Measurements from ENCODE around the gene PRKCE. TPM values are rescaled to one million over a fixed set of nuclear protein-coding genes. Genes with fewer than 3 reads are reported as not detected.
"Not testable (repeated sequence)": the region's sequence is repeated elsewhere in the genome, so short reads cannot be mapped to it uniquely, and the experiment has no call there.

Gene PRKCE
- total and polyA plus RNA-seq, 2 donors (not counting 3 experiments of a cell fraction or from before 2014, with no cell fraction given): 27.9 to 33.9 TPM

- POLR2A ChIA-PET: no interaction called here
- H3K27ac ChIP-seq (ENCODE audit: insufficient read depth, low read depth, low read length): no peak overlapping the region
Measured at GRCh38 chr2:46216213-46216612, 564.7 kb downstream of the PRKCE start.

GRCh38 chr2:46223514-46223913, 572.0 kb downstream of the PRKCE start:
- H3K9me3 ChIP-seq (replicated peaks; ENCODE audit: control insufficient read depth, insufficient read depth, low read length); DNase-seq (ENCODE audit: low read depth, low spot score); intact Hi-C loops (cut with micrococcal nuclease); FAIRE-seq; CTCF ChIA-PET; H3K27ac ChIP-seq (ENCODE audit: insufficient read depth, low read depth, low read length); POLR2A ChIA-PET; H3K27me3 ChIP-seq (ENCODE audit: control insufficient read depth in 2 of 2, insufficient read depth in 2 of 2, low read length in 2 of 2); H3K9ac ChIP-seq (replicated peaks; ENCODE audit: extremely low read depth, insufficient read depth, low read length); H3K9me1 ChIP-seq (replicated peaks; ENCODE audit: control insufficient read depth, extremely low read depth, insufficient read depth, low read length); H4K20me1 ChIP-seq (replicated peaks; ENCODE audit: control insufficient read depth, extremely low read depth, insufficient read depth, low read length); H2AFZ ChIP-seq (ENCODE audit: low read depth, low read length); dilution Hi-C loops (cut with MboI; ENCODE audit: extremely low pct_ligation_motif_present, low sequenced_read_pairs); H3K4me2 ChIP-seq (ENCODE audit: insufficient read depth, low read length); H3K4me3 ChIP-seq (replicated peaks in 1 of 3; ENCODE audit: insufficient read depth in 1 of 3, low read depth in 1 of 3, low read length in 3 of 3); H3K36me3 ChIP-seq (ENCODE audit: control insufficient read depth in 2 of 2, extremely low read depth in 1 of 2, insufficient read depth in 2 of 2, low read length in 2 of 2); BruUV-seq (replicated peaks); H3K79me2 ChIP-seq (ENCODE audit: control insufficient read depth, insufficient read depth, low read length): not testable (repeated sequence)
- H3K4me1 ChIP-seq (ENCODE audit: control insufficient read depth, extremely low read depth, insufficient read depth, low read length): peaks cover 22% of the 10 kb centered on the region

More at GRCh38 chr2:46216213-46216612, 564.7 kb downstream of the PRKCE start:
- Histone ChIP-seq H3K9me1 (replicated peaks; ENCODE audit: control insufficient read depth, extremely low read depth, insufficient read depth, low read length) (no peaks in the 10 kb centered on the region), H3K27me3 (ENCODE audit: control insufficient read depth in 2 of 2, insufficient read depth in 2 of 2, low read length in 2 of 2) (no peaks in the 10 kb centered on the region), H3K4me2 (ENCODE audit: insufficient read depth, low read length) (no peak overlapping the region), H3K36me3 (ENCODE audit: control insufficient read depth in 2 of 2, extremely low read depth in 1 of 2, insufficient read depth in 2 of 2, low read length in 2 of 2) (no peaks in the 10 kb centered on the region), H3K4me1 (ENCODE audit: control insufficient read depth, extremely low read depth, insufficient read depth, low read length) (no peaks in the 10 kb centered on the region), H3K9me3 (replicated peaks; ENCODE audit: control insufficient read depth, insufficient read depth, low read length) (no peaks in the 10 kb centered on the region), H3K9ac (replicated peaks; ENCODE audit: extremely low read depth, insufficient read depth, low read length) (no peak overlapping the region), H3K4me3 (replicated peaks in 1 of 3; ENCODE audit: insufficient read depth in 1 of 3, low read depth in 1 of 3, low read length in 3 of 3) (no peak overlapping the region), H3K79me2 (ENCODE audit: control insufficient read depth, insufficient read depth, low read length) (no peaks in the 10 kb centered on the region), H2AFZ (ENCODE audit: low read depth, low read length) (no peak overlapping the region), H4K20me1 (replicated peaks; ENCODE audit: control insufficient read depth, extremely low read depth, insufficient read depth, low read length) (no peaks in the 10 kb centered on the region)
- no peak for FAIRE-seq
- TF ChIP-seq POLR2AphosphoS5 (IDR thresholded peaks at IDR 0.05; ENCODE audit: insufficient read depth, low read depth, low read length) (no peak), GATA2 (IDR thresholded peaks at IDR 0.05; ENCODE audit: insufficient read depth, insufficient read length, low read depth, low read length) (no peak), POLR2A (IDR thresholded peaks at IDR 0.05; ENCODE audit: low read depth, low read length) (no peak), MAX (IDR thresholded peaks at IDR 0.05; ENCODE audit: insufficient read depth, insufficient read length) (no peak), JUN (IDR thresholded peaks at IDR 0.05; ENCODE audit: borderline replicate concordance, insufficient read depth, insufficient read length, low read depth) (no peak), FOS (IDR thresholded peaks at IDR 0.05; ENCODE audit: borderline replicate concordance, insufficient read depth, low read length) (no peak), EZH2 (IDR thresholded peaks at IDR 0.05; ENCODE audit: borderline replicate concordance, low read depth, low read length, severe bottlenecking) (no peak), MYC (IDR thresholded peaks at IDR 0.05; ENCODE audit: low read depth, low read length) (no peak), CTCF (IDR thresholded peaks at IDR 0.05; ENCODE audit: extremely low read depth in 1 of 2, insufficient read depth in 1 of 2, low read depth in 1 of 2, low read length in 2 of 2) (no peak)
- BruUV-seq (replicated peaks): no TSS peak
- intact Hi-C loops (cut with micrococcal nuclease) (no loop called here), dilution Hi-C loops (cut with MboI; ENCODE audit: extremely low pct_ligation_motif_present, low sequenced_read_pairs) (no loop called here)
- CTCF ChIA-PET: no interaction called here
- DNase-seq (ENCODE audit: low read depth, low spot score): no peak
